GM21526 (cell line): ENCODE results near the gene FREM2.
A peak's percentile ranks its signal among the peaks of the same experiment; 100 is the strongest.

ENCODE experiments used
- ATAC-seq: cut with Tn5 transposase; IDR thresholded peaks from one replicate; pipeline ENCODE4 v1.9.1; 2021; ENCODE audit warnings: moderate library complexity; ENCODE audit not compliant: unreplicated experiment, low FRiP score

Gene FREM2

GRCh38 chr13:38821770-38822551 lies 135.1 kb downstream of the FREM2 start:
- ATAC-seq: no peak

GRCh38 chr13:38824342-38824741 lies 137.5 kb downstream of the FREM2 start:
- peak; percentile 73 for ATAC-seq

GRCh38 chr13:38826182-38826813 lies 139.4 kb downstream of the FREM2 start:
- ATAC-seq: no peak

- ATAC-seq: no peak
These were observed 143.7 kb downstream of the FREM2 start for GRCh38 chr13:38830442-38831045.

- ATAC-seq: no peak
These were observed 157.7 kb downstream of the FREM2 start for GRCh38 chr13:38844581-38844980.

- ATAC-seq: no peak
These were observed 161.5 kb downstream of the FREM2 start for GRCh38 chr13:38848360-38848759.

- ATAC-seq: no peak
These were observed 162.4 kb downstream of the FREM2 start for GRCh38 chr13:38849315-38849714.

GRCh38 chr13:38850868-38851626 lies 164.2 kb downstream of the FREM2 start:
- ATAC-seq: no peak

- ATAC-seq: no peak
These were observed 167.3 kb downstream of the FREM2 start for GRCh38 chr13:38854226-38854625.

- ATAC-seq: no peak
These were observed 169.2 kb downstream of the FREM2 start for GRCh38 chr13:38856065-38856464.

- no peak for ATAC-seq
These were observed 175.6 kb downstream of the FREM2 start for GRCh38 chr13:38862443-38862842.

- ATAC-seq: no peak
These were observed 176.7 kb downstream of the FREM2 start for GRCh38 chr13:38863536-38863935.

GRCh38 chr13:38866649-38867048 lies 179.8 kb downstream of the FREM2 start:
- ATAC-seq: no peak

- no peak for ATAC-seq
These were observed 181.5 kb downstream of the FREM2 start for GRCh38 chr13:38868399-38868798.

- ATAC-seq: no peak
These were observed 182.0 kb downstream of the FREM2 start for GRCh38 chr13:38868870-38869269.

GRCh38 chr13:38871275-38871674 lies 184.4 kb downstream of the FREM2 start:
- no peak for ATAC-seq

GRCh38 chr13:38872693-38873092 lies 185.8 kb downstream of the FREM2 start:
- ATAC-seq: no peak

- ATAC-seq: no peak
These were observed 188.5 kb downstream of the FREM2 start for GRCh38 chr13:38875186-38875875.

- no peak for ATAC-seq
These were observed 192.4 kb downstream of the FREM2 start for GRCh38 chr13:38879278-38879677.

- no peak for ATAC-seq
These were observed 192.9 kb downstream of the FREM2 start for GRCh38 chr13:38879786-38880185.
